ENCODE data around the gene MIS18BP1. TPM values are rescaled to one million over a fixed set of nuclear protein-coding genes. Genes with fewer than 3 reads are reported as not detected.
A peak's percentile ranks its signal among the peaks of the same experiment; 100 is the strongest.

The MIS18BP1 gene
- total RNA-seq, 1 donor from 2014 or later: 9.8 TPM

- no peaks in the 10 kb centered on the region for H3K4me1 ChIP-seq (ENCODE audit: insufficient read depth, low read length)
- no peaks in the 10 kb centered on the region for H3K9me3 ChIP-seq (ENCODE audit: insufficient read depth, low read depth, low read length)
- TF ChIP-seq EZH2 (IDR thresholded peaks at IDR 0.05; ENCODE audit: insufficient read depth, low read length) (no peak), CTCF (IDR thresholded peaks at IDR 0.05; ENCODE audit: insufficient read depth, low read depth, low read length) (no peak)
- H3K27me3 ChIP-seq (ENCODE audit: insufficient read depth, low read length): no peaks in the 10 kb centered on the region
- H3K4me1 Mint-ChIP-seq (ENCODE audit: low read depth, unreplicated experiment): no peaks in the 10 kb centered on the region
- H3K4me3 ChIP-seq (ENCODE audit: insufficient read depth, low read depth, low read length): no peak overlapping the region
- DNase-seq (ENCODE audit: low read depth) (no peak), FAIRE-seq (peak; percentile 17)
- no peaks in the 10 kb centered on the region for H3K36me3 ChIP-seq (ENCODE audit: insufficient read depth, low read length)
- H3K27me3 Mint-ChIP-seq (ENCODE audit: low read depth, unreplicated experiment): no peaks in the 10 kb centered on the region
- no peak overlapping the region for H2AFZ ChIP-seq (ENCODE audit: low read depth, low read length)
- no peaks in the 10 kb centered on the region for H4K20me1 ChIP-seq (ENCODE audit: insufficient read depth, low read length)
- H3K79me2 ChIP-seq (ENCODE audit: insufficient read depth, low read length): no peaks in the 10 kb centered on the region
- H3K4me3 Mint-ChIP-seq (ENCODE audit: unreplicated experiment): no peak overlapping the region
- no peak overlapping the region for H3K9ac ChIP-seq (ENCODE audit: low read length)
- peaks cover 2% of the 10 kb centered on the region for H3K36me3 Mint-ChIP-seq (ENCODE audit: low read depth, unreplicated experiment)
- no peak overlapping the region for H3K27ac ChIP-seq (ENCODE audit: low read depth, low read length)
- H3K9me3 Mint-ChIP-seq (ENCODE audit: unreplicated experiment): peaks cover 23% of the 10 kb centered on the region
- no peak overlapping the region for H3K27ac Mint-ChIP-seq (ENCODE audit: unreplicated experiment)
- no peak overlapping the region for H3K4me2 ChIP-seq (ENCODE audit: low read length)
Measured at GRCh38 chr14:45258805-45259204, 5.8 kb upstream of the MIS18BP1 start.

- Histone ChIP-seq H4K20me1 (ENCODE audit: insufficient read depth, low read length) (no peaks in the 10 kb centered on the region), H3K79me2 (ENCODE audit: insufficient read depth, low read length) (no peaks in the 10 kb centered on the region), H3K36me3 (ENCODE audit: insufficient read depth, low read length) (no peaks in the 10 kb centered on the region), H3K9ac (ENCODE audit: low read length) (no peak overlapping the region), H3K4me2 (ENCODE audit: low read length) (no peak overlapping the region), H3K4me1 (ENCODE audit: insufficient read depth, low read length) (no peaks in the 10 kb centered on the region), H3K4me3 (ENCODE audit: insufficient read depth, low read depth, low read length) (no peak overlapping the region), H3K9me3 (ENCODE audit: insufficient read depth, low read depth, low read length) (no peaks in the 10 kb centered on the region), H3K27ac (ENCODE audit: low read depth, low read length) (no peak overlapping the region), H2AFZ (ENCODE audit: low read depth, low read length) (no peak overlapping the region), H3K27me3 (ENCODE audit: insufficient read depth, low read length) (no peaks in the 10 kb centered on the region)
- peaks cover 20% of the 10 kb centered on the region for H3K9me3 Mint-ChIP-seq (ENCODE audit: unreplicated experiment)
- no peak overlapping the region for H3K27ac Mint-ChIP-seq (ENCODE audit: unreplicated experiment)
- no peak overlapping the region for H3K4me3 Mint-ChIP-seq (ENCODE audit: unreplicated experiment)
- no peak for FAIRE-seq
- TF ChIP-seq CTCF (IDR thresholded peaks at IDR 0.05; ENCODE audit: insufficient read depth, low read depth, low read length): no peak
- no peak for TF ChIP-seq EZH2 (IDR thresholded peaks at IDR 0.05; ENCODE audit: insufficient read depth, low read length)
- H3K4me1 Mint-ChIP-seq (ENCODE audit: low read depth, unreplicated experiment): no peaks in the 10 kb centered on the region
- peaks cover 2% of the 10 kb centered on the region for H3K36me3 Mint-ChIP-seq (ENCODE audit: low read depth, unreplicated experiment)
- no peak for DNase-seq (ENCODE audit: low read depth)
- no peaks in the 10 kb centered on the region for H3K27me3 Mint-ChIP-seq (ENCODE audit: low read depth, unreplicated experiment)
Measured at GRCh38 chr14:45258073-45258472, 5.1 kb upstream of the MIS18BP1 start.

- H3K9ac ChIP-seq (ENCODE audit: low read length): no peak overlapping the region
- peaks cover 9% of the 10 kb centered on the region for H3K4me1 ChIP-seq (ENCODE audit: insufficient read depth, low read length)
- DNase-seq (ENCODE audit: low read depth): no peak
- H2AFZ ChIP-seq (ENCODE audit: low read depth, low read length): no peak overlapping the region
- Mint-ChIP-seq H3K4me1 (ENCODE audit: low read depth, unreplicated experiment) (peaks cover 14% of the 10 kb centered on the region), H3K9me3 (ENCODE audit: unreplicated experiment) (peaks cover 18% of the 10 kb centered on the region), H3K27me3 (ENCODE audit: low read depth, unreplicated experiment) (no peaks in the 10 kb centered on the region), H3K36me3 (ENCODE audit: low read depth, unreplicated experiment) (peaks cover 2% of the 10 kb centered on the region), H3K27ac (ENCODE audit: unreplicated experiment) (no peak overlapping the region), H3K4me3 (ENCODE audit: unreplicated experiment) (peak overlapping the region; percentile 27)
- no peaks in the 10 kb centered on the region for H3K36me3 ChIP-seq (ENCODE audit: insufficient read depth, low read length)
- no peak overlapping the region for H3K4me2 ChIP-seq (ENCODE audit: low read length)
- TF ChIP-seq EZH2 (IDR thresholded peaks at IDR 0.05; ENCODE audit: insufficient read depth, low read length) (no peak), CTCF (IDR thresholded peaks at IDR 0.05; ENCODE audit: insufficient read depth, low read depth, low read length) (no peak)
- no peaks in the 10 kb centered on the region for H3K27me3 ChIP-seq (ENCODE audit: insufficient read depth, low read length)
- H3K27ac ChIP-seq (ENCODE audit: low read depth, low read length): no peak overlapping the region
- peaks cover 32% of the 10 kb centered on the region for H3K79me2 ChIP-seq (ENCODE audit: insufficient read depth, low read length)
- no peak for FAIRE-seq
- no peaks in the 10 kb centered on the region for H3K9me3 ChIP-seq (ENCODE audit: insufficient read depth, low read depth, low read length)
- H4K20me1 ChIP-seq (ENCODE audit: insufficient read depth, low read length): no peaks in the 10 kb centered on the region
- H3K4me3 ChIP-seq (ENCODE audit: insufficient read depth, low read depth, low read length): no peak overlapping the region
Measured at GRCh38 chr14:45254771-45255170, 1.8 kb upstream of the MIS18BP1 start.
